ENCODE data around the gene PYCARD.

DNA sequence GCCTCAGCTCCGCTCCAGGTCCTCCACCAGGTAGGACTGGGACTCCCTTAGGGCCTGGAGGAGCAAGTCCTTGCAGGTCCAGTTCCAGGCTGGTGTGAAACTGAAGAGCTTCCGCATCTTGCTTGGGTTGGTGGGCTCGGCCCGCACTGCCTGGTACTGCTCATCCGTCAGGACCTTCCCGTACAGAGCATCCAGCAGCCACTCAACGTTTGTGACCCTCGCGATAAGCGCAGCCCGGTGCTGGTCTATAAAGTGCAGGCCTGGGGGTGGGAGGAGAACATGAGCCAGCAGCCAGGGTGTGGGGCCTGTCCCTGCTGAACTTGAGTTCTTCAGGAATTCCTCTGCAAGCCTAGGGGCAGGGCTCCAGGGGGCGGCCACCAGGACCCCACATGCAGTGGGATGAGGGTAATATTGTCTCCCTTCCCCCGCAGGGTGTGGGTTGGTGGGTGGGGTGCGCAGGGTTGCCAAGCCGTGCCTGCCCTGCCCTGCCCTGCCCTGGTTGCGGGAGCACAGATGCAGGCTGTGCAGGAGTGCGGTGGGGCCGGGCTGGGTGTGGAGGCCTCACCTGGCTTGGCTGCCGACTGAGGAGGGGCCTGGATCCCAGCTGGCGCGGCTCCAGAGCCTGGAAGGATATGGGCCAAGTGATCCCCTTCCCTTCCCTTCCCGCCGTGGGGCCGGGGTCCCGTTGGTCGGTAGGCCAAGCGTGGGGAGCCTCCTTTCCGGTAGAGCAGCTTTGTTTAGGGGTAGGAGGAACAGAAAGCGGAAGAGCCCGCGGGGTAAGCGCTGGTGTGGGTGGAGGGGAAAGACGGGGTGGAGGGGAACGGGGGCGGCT lies 762 bp downstream of the PYCARD start:
- no peak for TF ChIP-seq GATA2 (IDR thresholded peaks at IDR 0.05; ENCODE audit: low read depth, low read length)
- TF ChIP-seq GATA3 (IDR thresholded peaks at IDR 0.05; ENCODE audit: low read depth, low read length), result no peak

All from SH-SY5Y (cell line).